Measurements from ENCODE around the gene GSC2. TPM values are rescaled to one million over a fixed set of nuclear protein-coding genes. Genes with fewer than 3 reads are reported as not detected.

Gene GSC2
- total and polyA plus RNA-seq, 9 of the 15 experiments (the other 6 are each of a cell fraction or from before 2014, with no cell fraction given), result not detected

GRCh38 chr22:19176732-19177131, 26.6 kb upstream of the GSC2 start (continued):
- no peak for TF ChIP-seq ZNF696 (CRISPR knock-in tag; conservative IDR thresholded peaks at IDR 0.05)
- no peak for TF ChIP-seq RBM15 (IDR thresholded peaks at IDR 0.05; ENCODE audit: insufficient read depth, low read length)
- TF ChIP-seq ZNF347 (CRISPR knock-in tag; IDR thresholded peaks at IDR 0.05; ENCODE audit: low read depth), result no peak
- TF ChIP-seq NR3C1 (CRISPR knock-in tag; IDR thresholded peaks at IDR 0.05), result no peak
- TF ChIP-seq RAD21 (CRISPR knock-in tag; conservative IDR thresholded peaks at IDR 0.05 in 1 of 2, IDR thresholded peaks at IDR 0.05 in 1 of 2), result no peak
- no peak for TF ChIP-seq ETV5 (CRISPR knock-in tag; IDR thresholded peaks at IDR 0.05; ENCODE audit: low read depth)
- TF ChIP-seq LCOR (CRISPR knock-in tag; IDR thresholded peaks at IDR 0.05), result no peak
- TF ChIP-seq HNRNPLL (IDR thresholded peaks at IDR 0.05; ENCODE audit: low read depth, low read length, poor library complexity, severe bottlenecking), result no peak
- TF ChIP-seq ARID1B (IDR thresholded peaks at IDR 0.05), result no peak
- no peak for TF ChIP-seq NFATC3 (IDR thresholded peaks at IDR 0.05)
- no peak for TF ChIP-seq TCF3 (CRISPR knock-in tag; IDR thresholded peaks at IDR 0.05)
- no peak for TF ChIP-seq TEAD1 (CRISPR knock-in tag; IDR thresholded peaks at IDR 0.05)
- no peak for TF ChIP-seq FOXJ2 (tag; IDR thresholded peaks at IDR 0.05)
- no peak for TF ChIP-seq HDAC8 (tag; IDR thresholded peaks at IDR 0.05)
- TF ChIP-seq USF1 (CRISPR knock-in tag; IDR thresholded peaks at IDR 0.05), result no peak
- TF ChIP-seq THAP7 (CRISPR knock-in tag; IDR thresholded peaks at IDR 0.05), result no peak
- TF ChIP-seq CREB5 (CRISPR knock-in tag; IDR thresholded peaks at IDR 0.05), result no peak
- no peak for TF ChIP-seq ZNF717 (CRISPR knock-in tag; IDR thresholded peaks at IDR 0.05)
- TF ChIP-seq ESRRA (IDR thresholded peaks at IDR 0.05; ENCODE audit: borderline replicate concordance, low read depth), result no peak
- no peak for TF ChIP-seq SFPQ (IDR thresholded peaks at IDR 0.05; ENCODE audit: low read depth, low read length)
- no peak for TF ChIP-seq NCOA1 (IDR thresholded peaks at IDR 0.05; ENCODE audit: low read depth)
- no peak for TF ChIP-seq ZSCAN29 (IDR thresholded peaks at IDR 0.05)
- no peak for TF ChIP-seq ZKSCAN3 (CRISPR knock-in tag; IDR thresholded peaks at IDR 0.05)
- no peak for TF ChIP-seq ETS2 (tag; IDR thresholded peaks at IDR 0.05; ENCODE audit: borderline replicate concordance, poor library complexity, severe bottlenecking)
- TF ChIP-seq RFX7 (CRISPR knock-in tag; IDR thresholded peaks at IDR 0.05), result no peak
- TF ChIP-seq ELF2 (CRISPR knock-in tag; IDR thresholded peaks at IDR 0.05), result no peak
- TF ChIP-seq ZNF551 (CRISPR knock-in tag; IDR thresholded peaks at IDR 0.05), result no peak

Data from K562 (cell line).